NCI-H2196 (cell line): ENCODE results near the gene NBEAL1.
"Not testable (repeated sequence)": the region's sequence is repeated elsewhere in the genome, so short reads cannot be mapped to it uniquely, and the experiment has no call there.

Experiments
- DNase-seq: peaks from one replicate; lab custom pipeline; 2025; ENCODE audit not compliant: unreplicated experiment; lab: John Stamatoyannopoulos, UW

The NBEAL1 gene

DNA sequence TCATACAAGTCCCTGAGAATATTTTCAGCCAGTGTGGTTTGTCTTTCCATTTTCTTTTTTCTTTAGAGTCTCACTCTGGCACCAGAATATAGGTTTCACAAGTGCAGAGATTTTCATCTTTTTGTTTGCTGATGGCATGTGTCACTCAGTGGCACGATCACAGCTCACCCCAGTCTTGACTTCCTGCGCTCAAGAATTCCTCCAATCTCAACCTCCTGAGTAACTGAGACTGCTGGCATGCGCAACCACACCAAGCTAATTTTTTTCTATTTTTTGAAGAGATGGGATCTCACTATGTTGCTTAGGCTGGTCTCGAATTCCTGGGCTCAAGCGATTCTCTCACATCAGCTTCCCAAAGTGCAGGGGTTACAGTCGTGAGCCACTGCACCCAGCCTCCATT is 23.9 kb downstream of the NBEAL1 start:
- DNase-seq: no peak

DNA sequence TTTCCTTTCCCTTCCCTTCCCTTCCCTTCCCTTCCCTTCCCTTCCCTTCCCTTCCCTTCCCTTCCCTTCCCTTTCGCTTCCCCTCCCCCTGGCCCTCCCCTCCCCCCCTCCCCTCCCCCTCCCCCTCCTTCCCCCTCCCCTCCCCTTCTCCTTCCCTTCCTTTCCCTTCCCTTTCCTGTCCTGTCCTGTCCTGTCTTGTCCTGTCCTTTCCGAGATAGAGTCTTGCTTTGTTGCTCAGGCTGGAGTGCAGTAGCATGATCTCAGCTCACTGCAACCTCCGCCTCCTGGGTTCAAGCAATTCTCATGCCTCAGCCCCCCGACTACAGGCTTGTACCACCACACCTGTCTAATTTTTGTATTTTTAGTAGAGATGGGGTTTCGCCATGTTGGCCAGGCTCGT is 24.5 kb downstream of the NBEAL1 start:
- DNase-seq: not testable (repeated sequence)

DNA sequence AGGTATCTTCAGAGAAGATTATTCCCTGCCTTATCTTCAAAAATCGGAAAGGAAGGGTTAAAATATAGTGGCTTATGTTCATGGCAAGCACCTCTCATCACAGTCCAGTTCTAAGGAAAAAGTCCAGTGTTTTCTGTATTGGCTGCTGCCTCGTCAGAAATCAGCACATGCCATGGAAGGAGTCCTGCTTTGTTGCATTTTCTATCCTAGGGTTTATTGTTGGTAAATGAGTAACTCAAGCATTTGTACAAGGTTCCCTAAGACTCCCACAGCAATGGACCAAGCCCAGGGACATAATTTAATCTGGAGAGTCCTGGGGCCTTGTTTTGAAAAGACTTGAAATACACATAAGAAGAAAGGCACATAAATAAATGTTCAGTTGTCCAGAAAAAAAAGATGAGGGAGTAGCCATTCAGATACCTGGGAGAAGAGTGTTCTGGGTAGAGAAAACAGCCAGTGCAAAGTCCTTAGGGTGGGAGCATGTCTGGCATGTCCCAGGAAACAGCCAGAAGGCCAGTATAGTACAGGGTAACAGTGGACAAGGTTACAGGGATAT is 26.4 kb downstream of the NBEAL1 start:
- DNase-seq: no peak

DNA sequence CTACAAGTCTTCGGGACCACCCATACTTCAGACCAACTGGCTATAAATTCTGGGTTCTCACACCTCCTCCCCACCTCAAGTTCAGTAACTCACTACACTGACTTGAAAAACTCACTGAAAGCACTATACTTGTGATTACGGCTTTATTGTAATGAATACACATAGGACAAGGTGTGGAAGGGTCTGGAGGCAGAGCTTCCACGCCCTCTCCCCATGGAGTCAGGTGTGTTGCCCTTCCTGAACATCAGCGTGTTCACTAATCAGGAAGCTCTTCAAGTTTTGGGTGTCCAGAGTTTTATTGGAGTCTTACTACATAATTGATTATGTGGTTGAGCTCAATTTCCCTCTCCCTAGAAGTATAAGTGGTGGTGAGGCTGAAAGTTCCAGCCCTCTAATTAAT is 27.5 kb downstream of the NBEAL1 start:
- DNase-seq: no peak

DNA sequence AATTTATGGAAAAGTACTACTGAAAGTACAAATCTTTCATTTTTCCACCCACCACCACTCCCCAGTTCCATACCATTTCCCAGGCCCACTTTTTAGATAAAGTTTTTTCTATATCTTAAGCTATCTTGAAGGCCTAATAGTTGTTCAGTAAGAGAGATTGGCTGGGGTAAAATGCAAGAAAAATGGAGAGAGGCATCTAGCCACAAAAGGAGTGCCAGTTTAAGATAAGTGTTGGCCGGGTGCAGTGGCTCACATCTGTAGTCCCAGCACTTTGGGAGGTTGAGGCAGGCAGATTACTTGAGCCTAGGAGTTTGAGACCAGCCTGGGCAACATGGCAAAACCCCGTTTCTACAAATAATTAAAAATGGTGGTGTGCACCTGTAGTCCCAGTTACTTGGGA is 28.6 kb downstream of the NBEAL1 start:
- DNase-seq: no peak

- no peak for DNase-seq
These were observed 31.2 kb downstream of the NBEAL1 start for GRCh38 chr2:203045867-203046266.

DNA sequence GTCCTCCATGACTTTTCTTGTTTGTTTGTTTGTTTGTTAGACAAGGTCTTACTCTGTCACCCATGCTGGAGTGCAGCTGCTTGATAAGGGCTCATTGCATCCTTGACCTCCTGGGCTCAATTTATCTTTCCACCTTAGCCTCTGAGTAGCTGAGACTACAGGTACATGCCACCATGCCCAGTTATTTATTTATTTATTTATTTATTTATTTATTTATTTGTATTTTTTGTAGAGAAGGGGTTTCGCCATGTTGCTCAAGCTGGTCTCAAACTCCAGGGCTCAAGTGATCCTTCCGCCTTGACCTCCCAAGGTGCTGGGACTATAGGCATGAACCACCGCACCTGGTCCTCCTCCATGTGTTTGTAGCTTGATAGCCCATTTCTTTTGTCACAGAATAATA is 37.9 kb downstream of the NBEAL1 start:
- no peak for DNase-seq

DNA sequence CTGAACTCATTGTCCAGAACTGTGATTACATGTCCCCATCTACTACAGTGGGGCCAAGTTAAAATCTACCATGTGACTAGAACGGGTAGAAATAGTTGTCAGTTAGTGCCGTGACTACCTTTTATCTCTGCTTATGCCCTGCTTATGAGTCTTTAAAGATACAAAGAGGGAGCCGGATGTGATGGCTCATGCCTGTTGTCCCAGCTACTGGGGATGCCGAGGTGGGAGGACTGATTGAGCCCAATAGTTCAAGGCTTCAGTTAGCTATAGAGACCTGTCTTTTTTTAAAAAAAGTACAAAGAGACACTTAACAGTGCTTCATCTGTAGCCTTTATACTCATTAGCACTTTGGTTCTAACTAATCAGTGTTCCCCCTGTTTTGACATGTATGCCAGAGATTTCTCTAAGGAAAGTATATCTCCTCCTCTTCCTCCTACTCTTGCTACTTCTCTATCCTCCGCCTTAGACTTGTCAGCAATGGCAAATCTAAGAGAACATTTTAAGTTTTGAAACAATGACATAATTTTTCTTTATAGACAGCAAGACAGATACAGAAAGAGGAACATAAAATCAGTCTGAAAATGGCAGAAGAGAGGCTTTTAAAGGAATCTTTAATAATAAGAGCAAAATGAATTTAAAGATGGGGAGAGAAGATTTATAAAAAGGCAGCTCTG is 45.0 kb downstream of the NBEAL1 start:
- no peak for DNase-seq

DNA sequence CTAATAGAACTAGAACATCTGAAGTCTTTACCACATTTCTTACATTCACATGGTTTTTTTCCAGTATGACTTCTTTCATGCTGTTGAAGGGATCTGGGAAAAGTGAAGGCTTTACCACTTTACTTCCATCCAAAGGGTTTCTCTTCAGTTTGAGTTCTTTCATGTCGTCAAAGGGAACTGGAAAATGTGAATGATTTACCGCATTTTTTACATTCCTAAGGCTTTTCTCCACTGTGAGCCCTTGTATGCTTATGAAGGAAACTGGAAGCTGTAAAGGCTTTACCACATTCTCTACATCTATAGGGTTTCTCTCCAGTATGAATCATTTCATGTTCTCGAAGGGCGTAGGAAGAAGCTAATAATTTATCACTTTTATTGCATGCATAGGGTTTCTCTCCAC is 46.7 kb downstream of the NBEAL1 start:
- no peak for DNase-seq

GRCh38 chr2:203062126-203062525 is 47.5 kb downstream of the NBEAL1 start:
- DNase-seq: no peak

DNA sequence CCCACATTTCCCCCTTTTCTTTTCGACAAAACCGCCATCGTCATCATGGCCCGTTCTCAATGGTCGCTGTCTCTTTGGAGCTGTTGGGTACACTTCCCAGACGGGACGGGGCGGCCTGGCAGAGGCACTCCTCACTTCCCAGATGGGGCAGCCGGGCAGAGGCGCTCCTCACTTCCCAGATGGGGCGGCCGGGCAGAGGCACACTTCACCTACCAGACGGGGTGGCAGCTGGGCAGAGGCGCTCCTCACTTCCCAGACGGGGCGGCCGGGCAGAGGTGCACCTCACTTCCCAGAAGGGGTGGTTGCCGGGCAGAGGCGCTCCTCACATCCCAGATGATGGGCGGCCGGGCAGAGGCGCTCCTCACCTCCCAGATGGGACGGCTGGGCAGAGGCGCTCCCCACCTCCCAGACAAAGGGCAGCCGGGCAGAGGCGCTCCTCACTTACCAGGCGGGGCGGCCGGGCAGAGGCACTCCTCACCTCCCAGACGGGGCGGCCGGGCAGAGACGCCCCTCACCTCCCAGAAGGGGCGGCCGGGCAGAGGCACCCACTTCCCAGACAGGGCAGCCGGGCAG is 51.9 kb downstream of the NBEAL1 start:
- DNase-seq: not testable (repeated sequence)

DNA sequence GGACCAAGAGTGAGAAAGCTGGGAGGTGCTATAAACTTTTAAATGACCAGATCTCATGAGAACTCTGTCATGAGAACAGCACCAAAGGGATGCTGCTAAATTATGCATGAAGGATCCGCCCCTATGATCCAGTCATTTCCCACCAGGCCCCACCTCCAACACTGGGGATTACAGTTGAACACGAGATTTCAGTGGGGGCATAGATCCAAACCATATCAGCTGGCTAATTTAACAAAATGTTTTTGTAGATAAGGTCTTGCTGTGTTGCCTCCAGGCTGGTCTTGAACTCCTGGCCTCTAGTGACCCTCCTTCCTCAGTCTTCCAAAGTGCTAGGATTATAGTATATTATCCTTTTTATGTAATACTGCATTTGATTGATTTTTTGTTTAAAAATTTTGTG is 56.0 kb downstream of the NBEAL1 start:
- DNase-seq: no peak

GRCh38 chr2:203071148-203071547 is 56.5 kb downstream of the NBEAL1 start:
- DNase-seq: no peak

GRCh38 chr2:203072371-203072770 is 57.7 kb downstream of the NBEAL1 start:
- DNase-seq: no peak

GRCh38 chr2:203077451-203077850 is 62.8 kb downstream of the NBEAL1 start:
- no peak for DNase-seq

GRCh38 chr2:203080447-203081045 is 65.9 kb downstream of the NBEAL1 start:
- DNase-seq: no peak

GRCh38 chr2:203083328-203083727 is 68.7 kb downstream of the NBEAL1 start:
- DNase-seq: no peak

DNA sequence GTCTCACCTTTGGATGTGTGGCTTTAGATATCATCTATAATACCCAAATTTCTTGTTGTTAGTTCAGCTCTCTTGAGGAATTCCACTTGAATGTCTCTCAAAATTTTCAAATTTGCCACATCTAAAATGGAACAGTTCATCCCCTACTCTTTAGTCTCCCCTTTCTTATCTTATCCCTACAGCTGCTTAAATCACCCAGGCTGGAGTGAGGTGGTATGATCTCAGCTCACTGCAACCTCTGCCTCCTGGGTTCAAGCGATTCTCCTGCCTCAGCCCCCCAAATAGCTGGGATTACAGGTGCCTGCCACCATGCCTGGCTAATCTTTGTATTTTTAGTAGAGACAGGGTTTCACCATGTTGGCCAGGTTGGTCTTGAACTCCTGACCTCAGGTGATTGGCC is 71.7 kb downstream of the NBEAL1 start:
- not testable (repeated sequence) for DNase-seq

DNA sequence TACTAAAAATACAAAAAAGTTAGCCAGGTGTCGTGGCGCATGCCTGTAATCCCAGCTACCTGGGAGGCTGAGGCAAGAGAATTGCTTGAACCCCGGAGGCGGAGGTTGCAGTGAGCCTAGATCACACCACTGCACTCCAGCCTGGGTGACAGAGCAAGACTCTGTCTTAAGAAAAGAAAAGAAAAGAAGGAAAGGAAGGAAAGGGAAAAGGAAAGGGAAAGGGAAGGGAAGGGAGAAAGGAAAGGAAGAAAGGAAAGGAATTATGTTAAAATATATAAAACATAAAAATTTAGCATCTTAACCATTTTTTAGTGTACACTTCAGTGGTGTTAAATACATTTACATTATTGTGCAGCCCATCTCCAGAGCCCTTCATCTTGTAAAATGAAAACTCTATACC is 76.0 kb downstream of the NBEAL1 start:
- not testable (repeated sequence) for DNase-seq

DNA sequence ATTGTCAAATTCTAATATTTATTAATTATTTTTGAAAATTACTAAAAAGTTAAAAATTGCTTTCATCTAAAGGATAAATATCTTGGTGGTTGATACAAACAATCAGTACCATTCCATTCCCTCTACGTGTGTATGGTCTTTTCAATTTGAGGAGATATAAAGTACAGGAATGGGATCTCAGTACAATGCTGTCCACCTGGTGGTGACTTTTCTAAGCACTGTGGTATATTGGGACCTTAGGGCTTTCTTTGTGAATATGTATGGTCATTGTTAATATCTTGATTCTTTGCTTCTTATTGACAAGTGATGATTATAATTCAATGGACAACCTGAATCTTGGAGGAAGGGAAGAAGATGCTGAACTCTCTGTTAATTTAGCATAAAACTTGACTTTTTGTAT is 83.1 kb downstream of the NBEAL1 start:
- no peak for DNase-seq

DNA sequence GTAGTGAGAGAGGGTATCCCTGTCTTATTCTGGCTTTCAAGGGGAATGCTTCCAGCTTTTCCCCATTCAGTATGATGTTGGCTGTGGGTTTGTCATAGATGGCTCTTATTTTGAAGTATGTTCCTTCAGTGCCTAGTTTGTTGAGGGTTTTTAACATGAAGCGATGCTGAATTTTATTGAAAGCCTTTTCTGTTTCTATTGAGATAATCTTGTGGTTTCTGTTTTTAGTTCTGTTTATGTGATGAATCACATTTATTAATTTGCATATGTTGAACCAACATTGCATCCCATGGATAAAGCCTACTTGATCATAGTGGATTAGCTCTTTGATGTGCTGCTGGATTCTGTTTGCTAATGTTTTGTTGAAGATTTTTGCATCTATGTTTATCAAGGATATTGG is 87.7 kb downstream of the NBEAL1 start:
- not testable (repeated sequence) for DNase-seq

- DNase-seq: no peak
These were observed 89.6 kb downstream of the NBEAL1 start for GRCh38 chr2:203104273-203104672.
